HUDEP-2 (cell line): ENCODE results near the gene ARID5A.
A peak's percentile ranks its signal among the peaks of the same experiment; 100 is the strongest.

Source experiments
- DNase-seq, 76 experiments: peaks; one replicate each; lab custom pipeline; 2025; ENCODE audit not compliant: unreplicated experiment in 76 of 76; lab: John Stamatoyannopoulos, UW

Gene ARID5A

DNA sequence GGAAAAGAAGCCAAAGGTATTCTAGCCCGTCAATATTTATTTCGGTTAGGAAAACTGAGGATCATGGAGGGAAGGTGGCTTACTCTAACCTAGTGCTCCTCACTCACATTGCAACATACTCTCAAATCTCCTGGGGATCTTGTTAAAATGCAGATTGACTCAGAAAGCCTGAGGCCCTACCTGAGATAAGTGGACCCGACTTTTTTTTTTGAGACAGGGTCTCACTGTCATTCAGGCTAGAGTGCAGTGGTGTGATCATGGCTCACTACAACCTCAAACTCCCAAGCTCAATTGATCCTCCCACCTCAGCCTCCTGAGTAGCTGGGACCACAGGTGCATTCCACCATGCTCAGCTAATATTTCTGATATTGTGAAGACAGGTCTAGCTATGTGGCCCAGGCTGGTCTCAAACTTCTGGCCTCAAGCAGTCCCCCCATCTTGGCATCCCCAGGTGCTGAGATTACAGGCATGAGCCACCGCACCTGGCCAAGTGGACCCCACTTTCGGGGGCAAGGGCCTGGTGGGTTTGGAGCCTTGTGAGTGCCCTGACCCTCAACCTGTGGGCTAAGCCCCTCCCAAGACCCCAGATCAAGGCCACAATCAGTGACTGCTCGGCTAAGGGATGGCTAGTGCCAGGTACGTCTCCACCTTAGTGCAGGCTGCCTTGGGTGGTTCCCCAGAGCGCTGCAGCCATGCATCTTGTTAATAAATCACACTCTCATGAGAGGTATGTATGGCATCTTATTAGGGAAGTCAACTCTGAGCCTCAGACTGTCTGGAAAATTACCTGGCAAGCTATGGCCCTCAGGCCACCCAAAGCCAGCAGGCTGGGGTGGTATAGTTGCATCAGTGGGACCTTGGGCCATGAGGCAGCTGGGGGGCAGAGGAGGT is 30.3 kb upstream of the ARID5A start:
- DNase-seq, result no peak

- no peak for DNase-seq
Observed at GRCh38 chr2:96506907-96507240, 29.7 kb upstream of the ARID5A start.

GRCh38 chr2:96507957-96508520 is 28.5 kb upstream of the ARID5A start:
- DNase-seq, result peak in 50 of 76 experiments; percentile 12 to 67 (median 42)

DNA sequence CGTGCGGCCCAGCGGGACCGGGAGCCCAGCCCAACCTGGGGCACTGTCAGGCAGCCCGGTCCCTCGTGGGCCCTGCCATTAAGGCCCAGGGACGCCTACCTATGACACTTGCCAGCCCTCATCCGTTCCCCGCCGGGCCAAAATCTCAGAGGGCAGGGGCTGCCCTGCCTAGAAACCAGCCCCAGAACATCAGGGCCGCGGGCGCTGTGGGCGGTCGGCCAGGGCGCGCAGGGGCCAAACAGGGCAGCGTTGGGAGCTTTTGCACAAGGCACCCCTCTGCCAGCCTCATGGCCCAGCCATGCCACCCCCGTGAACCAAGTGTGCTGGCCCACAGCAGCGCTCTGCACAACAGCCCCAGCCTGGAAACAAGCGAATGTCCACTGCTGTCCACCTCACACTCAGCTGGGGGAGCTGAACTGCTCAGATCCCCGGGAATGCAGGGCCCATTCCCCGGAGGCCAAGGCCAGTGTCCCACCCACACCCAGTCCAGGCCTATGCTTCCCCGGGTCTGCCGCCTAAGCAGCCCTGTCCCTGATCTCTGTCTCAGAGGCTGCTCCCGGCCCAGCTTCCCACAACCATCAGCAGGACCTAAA is 27.9 kb upstream of the ARID5A start:
- no peak for DNase-seq

DNA sequence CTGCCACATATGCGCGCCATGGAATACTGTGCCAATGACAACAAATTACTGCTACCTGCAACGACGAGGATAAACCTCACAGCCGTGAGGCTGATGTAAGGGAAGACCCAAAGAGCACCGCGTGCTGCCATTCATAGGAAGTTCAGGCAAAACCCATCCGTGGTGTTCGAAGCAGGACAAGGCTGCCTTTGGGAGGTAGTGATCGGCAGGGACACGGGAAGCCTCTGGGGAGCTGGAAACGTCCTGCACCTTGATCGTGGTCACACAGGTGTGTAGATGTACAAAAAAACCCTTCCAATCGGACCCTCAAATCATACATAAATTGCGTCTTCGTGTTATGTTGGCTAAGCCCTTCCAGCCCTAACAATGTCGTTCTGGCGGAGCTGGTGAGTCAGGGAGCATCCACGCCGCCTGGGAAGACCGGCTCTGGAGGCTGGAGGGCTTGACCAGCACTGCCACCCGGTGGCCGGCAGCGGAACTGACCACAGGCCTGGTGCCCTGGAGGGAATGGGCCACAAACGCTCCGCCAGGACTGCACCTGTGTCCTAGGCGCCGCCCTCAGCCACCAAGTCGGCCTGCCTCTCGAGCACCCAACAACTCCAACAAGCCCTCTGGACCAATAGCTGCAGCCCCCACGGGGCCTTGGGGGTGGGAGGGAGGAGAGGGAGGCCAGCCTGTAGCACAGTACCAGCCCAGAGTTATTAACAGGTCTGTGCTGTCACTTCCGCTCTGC is 27.3 kb upstream of the ARID5A start:
- DNase-seq, result peak in 62 of 76 experiments; percentile 5 to 79 (median 52)

DNA sequence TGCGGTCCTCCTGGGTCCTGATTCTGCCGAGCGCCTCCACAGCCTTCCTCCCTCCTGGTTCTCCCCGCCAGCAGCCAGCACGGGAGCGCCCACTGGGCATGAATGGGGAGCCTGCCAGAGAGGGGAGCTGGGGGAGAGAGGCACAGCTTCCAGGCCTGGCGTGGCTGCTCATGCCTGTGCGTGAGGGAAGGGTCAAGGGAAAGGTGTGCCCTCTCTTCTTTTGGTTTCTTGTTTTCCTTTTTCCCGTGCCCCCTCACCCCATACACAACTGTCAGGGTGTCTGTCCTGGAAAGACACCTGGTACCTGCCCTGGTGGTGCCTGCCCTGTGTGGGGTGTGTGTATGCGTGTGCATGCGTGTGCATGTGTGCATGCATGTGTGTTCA is 26.7 kb upstream of the ARID5A start:
- no peak for DNase-seq

GRCh38 chr2:96510931-96511595 is 25.5 kb upstream of the ARID5A start:
- DNase-seq, result no peak

GRCh38 chr2:96511851-96512250 is 24.7 kb upstream of the ARID5A start:
- no peak for DNase-seq

DNA sequence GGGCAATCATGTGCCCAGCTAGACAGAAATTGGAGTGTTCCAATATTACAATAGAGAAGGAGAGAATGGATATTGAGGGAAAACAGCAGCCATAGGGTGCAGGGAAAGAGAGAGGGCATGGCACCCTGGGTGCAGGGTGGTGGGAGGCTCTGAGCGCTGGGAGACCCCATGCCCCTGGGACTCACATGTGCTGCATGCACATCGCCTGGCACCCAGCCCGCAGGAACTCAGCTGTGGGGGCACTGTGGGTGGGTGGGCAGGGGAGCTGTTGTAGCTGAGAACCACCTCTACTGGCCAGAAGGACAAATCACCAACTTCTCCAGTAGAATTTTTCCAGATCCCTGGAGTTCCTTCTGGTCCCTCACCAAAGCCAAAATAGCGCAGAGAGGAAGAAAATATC is 24.2 kb upstream of the ARID5A start:
- DNase-seq, result no peak

DNA sequence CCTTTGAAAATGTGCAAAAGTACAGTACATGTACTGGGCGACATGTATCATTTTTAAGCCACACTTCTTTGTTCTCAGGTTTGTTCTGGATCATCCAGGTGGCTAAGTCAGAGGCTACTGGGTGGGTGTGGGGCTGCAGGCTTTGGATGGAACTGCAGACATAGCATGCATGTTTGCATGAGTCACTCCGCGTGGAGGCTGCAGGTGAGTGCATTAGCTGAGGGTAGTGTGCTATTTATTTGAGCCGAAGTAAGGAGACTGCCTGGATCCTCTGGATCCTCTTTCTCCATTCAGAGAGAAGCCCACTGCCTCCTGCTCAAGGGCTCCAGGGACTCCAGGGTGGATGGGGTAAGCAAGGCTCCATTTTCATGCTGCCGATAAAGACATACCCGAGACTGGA is 22.0 kb upstream of the ARID5A start:
- no peak for DNase-seq

GRCh38 chr2:96517079-96517478 is 19.5 kb upstream of the ARID5A start:
- DNase-seq, result no peak

- no peak for DNase-seq
Observed at GRCh38 chr2:96520231-96520630, 16.3 kb upstream of the ARID5A start.

DNA sequence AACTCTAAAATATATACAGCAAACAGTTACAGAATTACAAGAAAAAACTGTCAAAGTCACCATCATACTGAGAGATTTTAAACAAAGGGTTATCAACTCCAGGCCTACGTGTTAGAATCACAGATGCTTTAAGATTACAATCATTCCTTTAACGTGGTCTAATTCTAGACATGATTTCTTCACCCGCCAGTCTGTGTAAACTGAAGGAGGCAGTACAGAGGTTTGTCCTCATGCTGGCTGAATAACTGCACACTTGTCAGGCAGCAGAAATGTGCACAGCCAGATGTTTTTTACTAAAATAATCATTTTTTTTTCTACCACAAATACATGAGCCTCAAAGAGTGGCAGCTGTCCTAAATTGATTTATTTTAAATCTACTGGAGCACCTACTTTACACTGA is 15.9 kb upstream of the ARID5A start:
- DNase-seq, result no peak

DNA sequence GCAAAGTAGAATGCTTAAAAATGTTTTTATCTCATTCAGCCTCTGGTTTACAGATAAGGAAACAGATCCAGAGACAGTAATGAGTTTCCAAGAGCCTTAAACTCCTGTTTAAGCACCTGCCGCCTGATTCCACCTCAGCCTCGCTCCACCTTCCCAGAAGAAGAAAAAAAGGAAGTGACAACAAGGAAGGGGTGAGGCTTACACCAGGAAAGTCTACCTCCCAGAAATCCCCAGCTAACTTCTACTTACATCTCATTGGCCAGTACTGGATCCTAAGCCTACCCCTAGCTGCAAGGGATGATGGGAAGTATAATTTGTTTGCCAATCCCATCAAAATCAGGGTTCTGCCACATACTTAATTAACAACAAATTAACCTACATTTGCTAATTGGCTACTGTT is 15.3 kb upstream of the ARID5A start:
- no peak for DNase-seq

GRCh38 chr2:96522304-96523203 is 14.0 kb upstream of the ARID5A start:
- no peak for DNase-seq

DNA sequence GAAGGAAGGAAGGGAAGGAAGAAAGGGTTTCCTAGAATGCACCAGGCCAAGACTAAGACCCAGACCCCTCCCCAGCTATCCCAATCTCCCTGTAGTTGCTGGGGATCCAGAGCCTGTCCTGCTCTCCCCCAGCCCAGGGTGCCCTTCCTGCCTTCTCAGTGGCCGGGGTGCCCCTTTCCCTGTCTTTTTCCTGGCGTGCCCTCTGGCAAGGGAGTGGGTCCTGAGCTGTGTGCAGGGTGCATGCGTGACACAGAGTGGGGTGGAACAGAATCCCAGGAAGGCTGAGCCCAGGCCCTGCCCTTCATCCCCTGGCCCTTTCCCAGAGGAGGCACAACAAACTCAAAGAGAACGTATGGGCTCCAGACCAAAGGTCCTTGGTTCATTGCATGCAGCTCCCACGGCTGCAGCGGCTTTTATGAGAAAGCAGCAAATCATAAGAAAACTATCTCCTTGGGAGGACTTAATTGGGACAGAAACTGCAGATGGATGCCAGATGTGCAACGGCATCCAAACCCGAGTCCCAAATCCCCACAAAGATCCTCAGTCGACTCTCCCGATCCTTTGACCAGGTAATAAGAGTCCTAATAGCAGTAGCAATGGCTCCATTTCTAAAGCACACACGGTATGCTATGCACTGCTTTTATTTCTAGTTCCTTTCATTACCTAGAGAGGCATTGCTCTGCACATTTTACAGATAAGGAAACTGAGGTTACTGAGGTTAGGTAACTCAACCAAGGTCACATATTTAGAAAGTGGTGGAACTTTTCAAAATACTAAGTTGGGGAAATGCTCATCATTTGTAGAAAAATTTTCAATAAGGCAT is 12.7 kb upstream of the ARID5A start:
- no peak for DNase-seq

DNA sequence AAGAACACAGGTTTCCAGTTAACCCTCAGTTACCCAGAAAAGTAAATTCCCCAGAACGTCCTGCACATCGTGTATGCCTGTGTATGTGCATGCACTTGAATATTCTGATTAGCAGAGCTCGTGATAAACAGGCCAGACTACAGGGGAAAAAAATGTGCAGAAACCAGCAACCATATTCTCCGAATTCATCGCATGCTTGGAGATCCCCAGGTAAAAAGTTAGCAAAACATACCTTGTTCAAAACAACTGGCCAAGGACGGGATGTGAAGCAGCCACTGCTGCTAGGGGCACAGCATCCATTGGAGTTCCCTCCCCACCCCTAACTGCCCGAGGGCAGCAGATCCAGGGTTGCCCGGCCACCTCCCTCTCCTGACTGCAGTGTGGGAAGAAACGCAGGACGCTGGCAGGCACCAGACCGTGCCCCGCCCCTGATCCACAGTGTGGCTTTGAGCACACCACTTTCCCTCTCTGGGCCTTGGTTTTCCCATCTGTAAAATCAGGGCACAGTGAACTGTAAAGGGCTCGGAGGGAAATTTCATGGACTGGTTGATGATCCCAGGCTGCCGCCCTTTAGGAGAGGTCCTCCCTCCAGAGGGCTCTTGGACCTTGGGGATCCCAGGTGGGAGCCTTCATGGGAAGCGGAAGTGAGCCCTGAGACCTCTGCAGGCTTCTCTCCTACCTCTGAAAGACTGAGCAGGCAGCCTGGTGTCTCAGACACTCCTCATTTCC is 11.9 kb upstream of the ARID5A start:
- no peak for DNase-seq

GRCh38 chr2:96525211-96525507 is 11.4 kb upstream of the ARID5A start:
- DNase-seq, result no peak
